Activated gamma-delta T cell treated with anti-CD3 and anti-CD28 coated beads, Interleukin-2, amount 50 U/mL, for 16 hours (primary cell): Measurements from ENCODE around the gene C19orf47.

Experiments used
- DNase-seq: peaks from one replicate; pipeline ENCODE4 v3.0.0-alpha.2; 2020; ENCODE audit warnings: low read depth

The C19orf47 gene

GRCh38 chr19:40315812-40316470 is 32.3 kb downstream of the C19orf47 start:
- DNase-seq: no peak

GRCh38 chr19:40314656-40315055 is 33.5 kb downstream of the C19orf47 start:
- no peak for DNase-seq

GRCh38 chr19:40313229-40313983 is 34.8 kb downstream of the C19orf47 start:
- no peak for DNase-seq

- no peak for DNase-seq
Observed at GRCh38 chr19:40312533-40312932, 35.7 kb downstream of the C19orf47 start.

- DNase-seq: no peak
Observed at GRCh38 chr19:40309666-40310065, 38.5 kb downstream of the C19orf47 start.

- DNase-seq: peak; percentile 62
Observed at GRCh38 chr19:40305403-40305802, 42.8 kb downstream of the C19orf47 start.

- no peak for DNase-seq
Observed at GRCh38 chr19:40304306-40304705, 43.9 kb downstream of the C19orf47 start.

GRCh38 chr19:40303765-40304164 is 44.4 kb downstream of the C19orf47 start:
- no peak for DNase-seq

GRCh38 chr19:40302224-40303011 is 45.8 kb downstream of the C19orf47 start:
- no peak for DNase-seq

GRCh38 chr19:40300668-40301067 is 47.5 kb downstream of the C19orf47 start:
- DNase-seq: no peak

- no peak for DNase-seq
Observed at GRCh38 chr19:40298026-40298425, 50.2 kb downstream of the C19orf47 start.

GRCh38 chr19:40294560-40294959 is 53.6 kb downstream of the C19orf47 start:
- DNase-seq: no peak

GRCh38 chr19:40286971-40287421 is 61.2 kb downstream of the C19orf47 start:
- no peak for DNase-seq

- DNase-seq: no peak
Observed at GRCh38 chr19:40286235-40286970, 61.8 kb downstream of the C19orf47 start.

GRCh38 chr19:40285353-40286234 is 62.6 kb downstream of the C19orf47 start:
- peak; percentile 94 for DNase-seq

- peak; percentile 67 for DNase-seq
Observed at GRCh38 chr19:40284501-40285352, 63.5 kb downstream of the C19orf47 start, which contains the start of gene AKT2. Gene AKT2, minus strand, starts transcription at chr19:40285345. Its CDS starts 20,078 bp downstream, at chr19:40265267.

- DNase-seq: no peak
Observed at GRCh38 chr19:40284251-40284500, 64.0 kb downstream of the C19orf47 start.

- no peak for DNase-seq
Observed at GRCh38 chr19:40283414-40284250, 64.6 kb downstream of the C19orf47 start.

GRCh38 chr19:40282920-40283319 is 65.3 kb downstream of the C19orf47 start:
- no peak for DNase-seq
